GM18867 (cell line): ENCODE measurements around the gene SUV39H2.
"Not testable (repeated sequence)": the region's sequence is repeated elsewhere in the genome, so short reads cannot be mapped to it uniquely, and the experiment has no call there.

ENCODE experiments used
- ATAC-seq: cut with Tn5 transposase; IDR thresholded peaks from one replicate; pipeline ENCODE4 v1.9.1; 2021; ENCODE audit warnings: mild to moderate bottlenecking, moderate library complexity; ENCODE audit not compliant: unreplicated experiment

Gene SUV39H2

GRCh38 chr10:14878266-14879123 is at the start of gene SUV39H2:
SUV39H2 (plus strand) TSS chr10:14878866; CDS start chr10:14878889, 23 bp downstream.
- peak; percentile 94 for ATAC-seq

- no peak for ATAC-seq
Observed at GRCh38 chr10:14833106-14833505, 45.6 kb upstream of the SUV39H2 start.

- ATAC-seq: no peak
Observed at GRCh38 chr10:14836208-14836607, 42.5 kb upstream of the SUV39H2 start.

GRCh38 chr10:14837003-14837756 is 41.5 kb upstream of the SUV39H2 start:
- peak; percentile 5 for ATAC-seq

GRCh38 chr10:14837757-14838581 is 40.7 kb upstream of the SUV39H2 start, which contains the start of the genes CDNF, HSPA14 and MSANTD7:
CDNF (minus strand) TSS chr10:14838037; CDS start chr10:14837946, 91 bp downstream.
HSPA14 (plus strand) TSS chr10:14838306; CDS start chr10:14838403, 97 bp downstream.
MSANTD7 (plus strand) TSS chr10:14838306; CDS start chr10:14842285, 3,979 bp downstream.
- ATAC-seq: peak; percentile 94

- no peak for ATAC-seq
Observed at GRCh38 chr10:14838582-14839304, 39.9 kb upstream of the SUV39H2 start.

- no peak for ATAC-seq
Observed at GRCh38 chr10:14839305-14839695, 39.4 kb upstream of the SUV39H2 start.

- no peak for ATAC-seq
Observed at GRCh38 chr10:14840178-14840577, 38.5 kb upstream of the SUV39H2 start.

- no peak for ATAC-seq
Observed at GRCh38 chr10:14843327-14843988, 35.2 kb upstream of the SUV39H2 start.

GRCh38 chr10:14844948-14845347 is 33.7 kb upstream of the SUV39H2 start:
- no peak for ATAC-seq

- ATAC-seq: no peak
Observed at GRCh38 chr10:14852236-14852635, 26.4 kb upstream of the SUV39H2 start.

- no peak for ATAC-seq
Observed at GRCh38 chr10:14855453-14855852, 23.2 kb upstream of the SUV39H2 start.

- no peak for ATAC-seq
Observed at GRCh38 chr10:14858338-14858960, 20.2 kb upstream of the SUV39H2 start.

- ATAC-seq: no peak
Observed at GRCh38 chr10:14859043-14859442, 19.6 kb upstream of the SUV39H2 start.

GRCh38 chr10:14859775-14860174 is 18.9 kb upstream of the SUV39H2 start:
- no peak for ATAC-seq

GRCh38 chr10:14860791-14861190 is 17.9 kb upstream of the SUV39H2 start:
- no peak for ATAC-seq

- ATAC-seq: not testable (repeated sequence)
Observed at GRCh38 chr10:14864466-14864865, 14.2 kb upstream of the SUV39H2 start.

GRCh38 chr10:14864871-14865270 is 13.8 kb upstream of the SUV39H2 start:
- ATAC-seq: not testable (repeated sequence)
